KMS-11 (cell line): ENCODE results near the gene FAM111B.
A peak's percentile ranks its signal among the peaks of the same experiment; 100 is the strongest.

ENCODE experiments used
- H2AFZ ChIP-seq: fragments of 200-600 bp; sonication (generic); 2 replicates; pipeline ENCODE4 v1.6.1; 2016; ENCODE audit warnings: antibody characterized with exemption, mixed run types, low read depth
- H3K27ac ChIP-seq: fragments of 200-600 bp; sonication (generic); 2 replicates; pipeline ENCODE4 v1.6.1; 2016; ENCODE audit warnings: mild to moderate bottlenecking, mixed run types
- H3K27me3 ChIP-seq: fragments of 200-600 bp; sonication (generic); 2 replicates; pipeline ENCODE4 v1.6.1; 2017; ENCODE audit warnings: mild to moderate bottlenecking, low read depth, mixed run types, moderate library complexity; ENCODE audit not compliant: insufficient read depth
- H3K36me3 ChIP-seq: fragments of 200-600 bp; sonication (generic); 2 replicates; pipeline ENCODE4 v1.6.1; 2017; ENCODE audit warnings: mild to moderate bottlenecking, mixed run types; ENCODE audit not compliant: insufficient read depth
- H3K4me1 ChIP-seq: fragments of 200-600 bp; sonication (generic); 2 replicates; pipeline ENCODE4 v1.6.1; 2016; ENCODE audit warnings: mild to moderate bottlenecking, low read depth, mixed run types; ENCODE audit not compliant: poor library complexity, severe bottlenecking
- H3K4me2 ChIP-seq: fragments of 200-600 bp; sonication (generic); 2 replicates; pipeline ENCODE4 v1.7.0; 2016; ENCODE audit warnings: mild to moderate bottlenecking, mixed run types
- H3K4me3 ChIP-seq: fragments of 200-600 bp; sonication (generic); IDR thresholded peaks from 2 replicates; pipeline ENCODE4 v1.6.1; 2017; ENCODE audit warnings: low read depth, low read length, mixed read lengths; ENCODE audit not compliant: insufficient read depth
- H3K79me2 ChIP-seq: fragments of 200-600 bp; sonication (generic); 2 replicates; pipeline ENCODE4 v1.6.1; 2016; ENCODE audit warnings: low read depth, mixed run types; ENCODE audit not compliant: insufficient read depth
- H3K9ac ChIP-seq: fragments of 200-600 bp; sonication (generic); 2 replicates; pipeline ENCODE4 v1.6.1; 2016; ENCODE audit warnings: mild to moderate bottlenecking, mixed run types
- H4K20me1 ChIP-seq: fragments of 200-600 bp; sonication (generic); 2 replicates; pipeline ENCODE4 v1.6.1; 2016; ENCODE audit warnings: mild to moderate bottlenecking, mixed run types; ENCODE audit not compliant: insufficient read depth
- TF ChIP-seq, protein P1 (sequence below): fragments of 200-600 bp; sonication (generic); conservative IDR thresholded peaks from 2 replicates; pipeline ENCODE4 v1.6.1; 2017; ENCODE audit warnings: low read depth, mild to moderate bottlenecking, antibody characterized with exemption, low read length, moderate library complexity, mixed read lengths

FAM111B gene

DNA sequence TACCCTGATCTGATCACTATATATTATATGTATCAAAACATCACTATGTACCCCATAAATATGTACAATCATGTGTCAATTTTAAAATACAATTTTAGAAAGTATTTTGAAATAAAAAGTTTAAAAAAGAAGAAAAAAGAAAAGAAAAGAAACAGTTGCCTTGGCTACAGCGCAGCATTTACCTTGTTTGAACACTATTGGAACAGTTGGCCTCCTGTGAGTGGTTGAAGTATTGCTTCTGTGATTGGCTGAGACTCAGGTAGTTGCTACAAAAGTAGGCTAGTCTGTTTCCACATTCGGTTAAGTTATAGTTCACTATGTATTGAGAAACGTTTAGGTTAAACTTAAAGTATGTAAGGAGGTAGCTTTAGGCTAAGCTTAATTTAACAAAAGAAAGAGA lies 57.0 kb downstream of the FAM111B start:
- Histone ChIP-seq H3K4me2 (no peak overlapping the region), H2AFZ (no peak overlapping the region), H3K36me3 (no peaks in the 10 kb centered on the region), H3K9ac (no peak overlapping the region), H3K27ac (no peak overlapping the region), H4K20me1 (no peaks in the 10 kb centered on the region), H3K4me3 (no peak overlapping the region), H3K4me1 (no peaks in the 10 kb centered on the region), H3K79me2 (no peaks in the 10 kb centered on the region), H3K27me3 (no peaks in the 10 kb centered on the region)
- TF ChIP-seq, protein P1, sequence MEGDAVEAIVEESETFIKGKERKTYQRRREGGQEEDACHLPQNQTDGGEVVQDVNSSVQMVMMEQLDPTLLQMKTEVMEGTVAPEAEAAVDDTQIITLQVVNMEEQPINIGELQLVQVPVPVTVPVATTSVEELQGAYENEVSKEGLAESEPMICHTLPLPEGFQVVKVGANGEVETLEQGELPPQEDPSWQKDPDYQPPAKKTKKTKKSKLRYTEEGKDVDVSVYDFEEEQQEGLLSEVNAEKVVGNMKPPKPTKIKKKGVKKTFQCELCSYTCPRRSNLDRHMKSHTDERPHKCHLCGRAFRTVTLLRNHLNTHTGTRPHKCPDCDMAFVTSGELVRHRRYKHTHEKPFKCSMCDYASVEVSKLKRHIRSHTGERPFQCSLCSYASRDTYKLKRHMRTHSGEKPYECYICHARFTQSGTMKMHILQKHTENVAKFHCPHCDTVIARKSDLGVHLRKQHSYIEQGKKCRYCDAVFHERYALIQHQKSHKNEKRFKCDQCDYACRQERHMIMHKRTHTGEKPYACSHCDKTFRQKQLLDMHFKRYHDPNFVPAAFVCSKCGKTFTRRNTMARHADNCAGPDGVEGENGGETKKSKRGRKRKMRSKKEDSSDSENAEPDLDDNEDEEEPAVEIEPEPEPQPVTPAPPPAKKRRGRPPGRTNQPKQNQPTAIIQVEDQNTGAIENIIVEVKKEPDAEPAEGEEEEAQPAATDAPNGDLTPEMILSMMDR = no peak

DNA sequence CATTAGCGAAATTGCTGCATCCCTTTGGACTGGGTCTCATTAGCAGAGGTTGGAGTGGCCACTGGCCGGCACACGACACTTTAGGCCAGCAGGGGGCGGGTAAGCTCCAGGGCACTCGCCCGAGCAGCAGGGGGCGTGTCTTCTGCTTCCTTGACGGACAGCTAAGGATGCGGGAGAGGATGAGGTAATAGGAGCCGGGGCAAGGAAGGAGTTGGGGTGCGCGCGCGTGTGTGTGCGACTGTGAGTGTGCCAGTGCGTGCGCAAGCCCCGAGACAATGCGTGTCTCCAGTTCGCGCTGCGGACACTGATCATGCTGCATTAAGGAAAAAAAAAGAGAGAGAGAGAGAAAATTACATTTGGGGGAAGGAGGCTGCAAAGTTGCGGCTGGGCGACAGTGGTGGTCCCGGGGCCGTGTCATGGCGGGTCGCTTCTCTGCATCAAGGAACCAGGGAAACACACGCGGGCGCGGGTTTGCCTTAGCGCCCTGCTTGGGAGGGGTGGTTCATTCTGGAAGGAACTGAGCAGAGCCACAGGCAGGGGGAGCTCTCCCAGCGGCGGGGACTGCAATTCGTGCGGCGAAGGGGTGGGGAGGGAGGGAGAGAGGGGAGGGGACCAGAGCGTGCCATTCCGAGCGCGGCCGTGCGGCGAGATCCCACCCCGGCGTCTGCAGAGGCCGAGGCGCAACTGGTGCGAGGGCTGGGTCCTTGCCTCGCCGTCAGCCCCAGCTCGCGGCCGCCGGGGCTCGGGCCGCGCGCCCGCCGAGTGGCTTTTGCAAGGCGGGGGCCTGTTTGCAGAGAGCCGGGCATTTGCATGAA lies 64.7 kb downstream of the FAM111B start, which contains the start of gene DTX4:
DTX4 (plus strand) TSS at position 625 of the 815 bp plus-strand sequence. CDS start 464 bp downstream, outside the sequence.
- H3K27me3 ChIP-seq = no peaks in the 10 kb centered on the region
- H3K9ac ChIP-seq = peak within 1 kb of the TSS; percentile 91
- H2AFZ ChIP-seq = peak within 1 kb of the TSS; percentile 95
- TF ChIP-seq, protein P1 = peak; percentile 89
- peak within 1 kb of the TSS; percentile 91 for H3K4me2 ChIP-seq
- H3K4me3 ChIP-seq = no peak within 1 kb of the TSS
- no peaks in the 10 kb centered on the region for H3K36me3 ChIP-seq
- peaks cover 11% of the 10 kb centered on the region for H3K4me1 ChIP-seq
- no peaks in the 10 kb centered on the region for H3K79me2 ChIP-seq
- H3K27ac ChIP-seq = peak within 1 kb of the TSS; percentile 78
- no peaks in the 10 kb centered on the region for H4K20me1 ChIP-seq

DNA sequence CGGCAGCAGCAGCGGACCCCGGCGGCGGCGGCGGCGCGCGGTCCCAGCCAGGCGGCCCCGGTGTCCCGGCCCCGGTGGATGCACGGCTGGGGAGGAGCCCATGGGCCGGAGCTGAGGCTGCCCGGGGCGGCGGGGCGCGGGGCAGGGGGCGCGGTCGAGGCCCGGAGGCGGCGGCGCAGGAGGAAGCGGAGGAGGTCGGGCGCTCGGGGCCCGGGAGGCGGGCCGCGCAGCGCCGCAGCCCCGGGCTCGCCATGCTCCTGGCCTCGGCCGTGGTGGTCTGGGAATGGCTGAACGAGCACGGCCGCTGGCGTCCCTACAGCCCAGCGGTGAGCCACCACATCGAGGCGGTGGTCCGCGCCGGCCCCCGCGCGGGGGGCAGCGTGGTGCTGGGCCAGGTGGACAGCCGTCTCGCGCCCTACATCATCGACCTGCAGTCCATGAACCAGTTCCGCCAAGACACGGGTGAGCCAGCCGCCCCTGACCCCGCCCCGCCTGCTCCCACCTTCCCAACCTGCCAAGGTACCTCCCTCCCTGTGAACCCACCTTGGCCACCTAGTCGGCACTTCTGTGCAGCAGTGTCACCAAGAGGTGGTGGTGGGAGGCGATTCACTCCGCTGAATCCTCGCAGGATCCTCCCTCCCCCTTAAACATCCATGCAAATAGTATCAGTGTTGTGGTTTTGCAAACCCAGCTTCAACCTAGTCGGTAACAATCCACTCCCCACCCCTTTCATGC lies 65.5 kb downstream of the FAM111B start:
- TF ChIP-seq, protein P1 = no peak
- Histone ChIP-seq H3K79me2 (no peaks in the 10 kb centered on the region), H3K27me3 (no peaks in the 10 kb centered on the region), H3K4me1 (peaks cover 11% of the 10 kb centered on the region), H3K36me3 (no peaks in the 10 kb centered on the region), H2AFZ (peak overlapping the region; percentile 95), H3K27ac (no peak overlapping the region), H4K20me1 (no peaks in the 10 kb centered on the region), H3K4me3 (no peak overlapping the region), H3K4me2 (peak overlapping the region; percentile 91), H3K9ac (peak overlapping the region; percentile 91; the same call in 1 of the 2 replicates)

DNA sequence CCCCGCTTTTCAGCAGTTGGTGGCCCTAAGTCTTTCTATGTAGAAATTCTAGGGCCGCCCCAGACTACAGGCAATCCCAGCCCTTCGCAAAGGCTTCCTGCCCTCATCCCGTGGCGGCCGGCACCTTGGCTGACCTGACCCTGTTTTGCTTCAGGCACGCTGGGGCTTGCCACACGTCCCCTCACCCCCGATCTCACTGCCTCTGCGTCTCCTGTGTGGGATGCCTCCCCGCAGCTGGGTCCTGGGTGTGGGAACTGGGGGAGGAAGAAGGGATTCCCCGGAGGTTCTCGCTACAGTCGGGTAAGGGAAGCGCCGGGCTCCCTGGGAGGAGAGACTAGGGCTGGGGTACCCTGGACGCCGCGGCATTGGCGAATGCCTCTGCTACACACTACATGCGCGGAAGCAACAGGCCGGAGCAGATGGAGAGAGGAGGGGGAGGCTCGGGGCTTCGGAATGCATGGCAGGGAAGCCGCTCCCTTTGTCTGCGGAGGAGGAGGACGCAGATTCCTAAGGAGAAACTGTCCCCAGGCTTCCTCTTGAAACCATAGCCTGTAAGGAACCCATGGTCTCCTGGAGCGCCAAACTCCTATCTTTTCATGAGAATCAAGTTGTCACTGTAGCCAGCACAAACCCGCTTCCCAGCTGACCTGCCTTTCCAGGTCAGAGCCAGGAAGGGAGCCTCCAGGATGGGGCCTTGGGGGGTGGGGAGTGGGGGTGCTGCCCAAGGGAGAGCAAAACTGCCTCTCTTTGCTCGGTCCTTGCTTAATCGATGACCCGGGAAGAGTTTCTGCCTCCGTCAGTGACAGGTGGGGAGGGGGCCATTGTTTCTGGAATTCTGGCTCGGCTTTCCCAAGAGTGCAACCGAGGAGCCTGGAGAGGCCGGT lies 66.3 kb downstream of the FAM111B start:
- no peak overlapping the region; the same call in 1 of the 2 replicates for H3K9ac ChIP-seq
- TF ChIP-seq, protein P1 = no peak
- H3K36me3 ChIP-seq = no peaks in the 10 kb centered on the region
- H2AFZ ChIP-seq = peak overlapping the region; percentile 95; the same call in 1 of the 2 replicates
- no peaks in the 10 kb centered on the region for H3K27me3 ChIP-seq
- peak overlapping the region; percentile 91 for H3K4me2 ChIP-seq
- no peak overlapping the region for H3K27ac ChIP-seq
- peaks cover 13% of the 10 kb centered on the region for H3K4me1 ChIP-seq
- no peaks in the 10 kb centered on the region for H4K20me1 ChIP-seq
- no peak overlapping the region for H3K4me3 ChIP-seq
- no peaks in the 10 kb centered on the region for H3K79me2 ChIP-seq
